GM12878 (cell line): ENCODE results near the gene MS4A4E. TPM values are rescaled to one million over a fixed set of nuclear protein-coding genes. Genes with fewer than 3 reads are reported as not detected.

ENCODE experiments used
- ATAC-seq: fragments of 200-7000 bp; cut with Tn5 transposase; 3 replicates; pipeline ENCODE4 v1.9.1; 2020; ENCODE audit warnings: mild to moderate bottlenecking, moderate library complexity
- BruUV-seq: library from RNA; stranded (reverse); fragments of 400-500 nt; replicated peaks from 2 replicates; lab custom pipeline; 2021; lab: Mats Ljungman, UMichigan
- CTCF ChIA-PET: fragments of 300-600 bp; sonication (Branson Sonifier 250); formaldehyde crosslinking; extraction: SDS; loops from one replicate; lab custom pipeline; 2021; ENCODE audit warnings: inconsistent platforms; lab: Yijun Ruan, JAX
- POLR2A ChIA-PET: fragments of 350-600 bp; formaldehyde crosslinking; extraction: SDS; loops from one replicate; lab custom pipeline; 2021; ENCODE audit warnings: inconsistent platforms; lab: Charles Lee
- RAD21 ChIA-PET: fragments of 300-600 bp; sonication (Branson Sonifier 250); formaldehyde crosslinking; loops from one replicate; lab custom pipeline; 2023; ENCODE audit warnings: antibody characterized with exemption; ENCODE audit not compliant: unreplicated experiment; lab: Charles Lee
- SMC1A ChIA-PET: fragments of 300-600 bp; sonication (Branson Sonifier 250); formaldehyde crosslinking; loops from one replicate; lab custom pipeline; 2023; ENCODE audit not compliant: unreplicated experiment, uncharacterized antibody; lab: Charles Lee
- DNase-seq: peaks from one replicate; pipeline ENCODE4 v3.0.0-alpha.2; 2011; ENCODE audit warnings: low read depth, low spot score
- FAIRE-seq: peaks from 3 replicates; lab custom pipeline; 2011; peaks lifted over from hg19 to GRCh38; lab: Jason Lieb, UNC
- H2AFZ ChIP-seq: 2 replicates; pipeline ENCODE4 v1.6.0; 2011; ENCODE audit warnings: low read depth, low read length, control low read depth; ENCODE audit not compliant: control insufficient read depth
- H3K27ac ChIP-seq: 2 replicates; pipeline ENCODE4 v1.5.1; 2011; ENCODE audit warnings: control low read depth; ENCODE audit not compliant: control insufficient read depth, insufficient read depth
- H3K27me3 ChIP-seq, 2 experiments: replicated peaks in 1 of 2; 2 replicates each; pipeline versions ENCODE4 v1.6.0 to v1.6.1; 2011; ENCODE audit warnings: low read length in 1 of 2; ENCODE audit not compliant: control insufficient read depth in 2 of 2, insufficient read depth in 2 of 2
- H3K36me3 ChIP-seq, 2 experiments: 2 replicates each; pipeline ENCODE4 v1.5.1; 2011; ENCODE audit warnings: low read length in 1 of 2; ENCODE audit not compliant: control insufficient read depth in 2 of 2, insufficient read depth in 2 of 2
- H3K4me1 ChIP-seq: 2 replicates; pipeline ENCODE4 v1.6.1; 2011; ENCODE audit warnings: mild to moderate bottlenecking, low read length, moderate library complexity, mixed read lengths; ENCODE audit not compliant: control insufficient read depth, insufficient read depth
- H3K4me2 ChIP-seq: 2 replicates; pipeline ENCODE4 v1.6.0; 2011; ENCODE audit warnings: control low read depth; ENCODE audit not compliant: control insufficient read depth, insufficient read depth
- H3K4me3 ChIP-seq: fragments of 200-600 bp; sonication (generic); 2 replicates; pipeline ENCODE4 v1.5.1; 2016
- H3K79me2 ChIP-seq: 2 replicates; pipeline ENCODE4 v1.6.0; 2011; ENCODE audit warnings: low read length; ENCODE audit not compliant: control insufficient read depth, insufficient read depth
- H3K9ac ChIP-seq: 2 replicates; pipeline ENCODE4 v1.8.0; 2011; ENCODE audit warnings: low read length, control low read depth, mixed read lengths; ENCODE audit not compliant: control insufficient read depth, insufficient read depth
- H3K9me3 ChIP-seq: replicated peaks from 3 replicates; pipeline ENCODE4 v1.5.1; 2011; ENCODE audit warnings: mild to moderate bottlenecking, low read length; ENCODE audit not compliant: control insufficient read depth, insufficient read depth
- H4K20me1 ChIP-seq: 2 replicates; pipeline ENCODE4 v1.6.0; 2011; ENCODE audit not compliant: control insufficient read depth, insufficient read depth
- BMI1 ChIP-seq: fragments of 450-650 bp; IDR thresholded peaks from 2 replicates; pipeline ENCODE4 v1.6.1; 2016; ENCODE audit warnings: mild to moderate bottlenecking, moderate library complexity, borderline replicate concordance
- HDAC2 ChIP-seq: fragments of 200-600 bp; sonication (generic); IDR thresholded peaks from 2 replicates; pipeline ENCODE4 v1.6.1; 2017
- HDGF ChIP-seq: fragments of 450-650 bp; IDR thresholded peaks from 2 replicates; pipeline ENCODE4 v1.6.1; 2016; ENCODE audit warnings: antibody characterized with exemption
- KDM1A ChIP-seq: fragments of 200-600 bp; sonication (generic); IDR thresholded peaks from 2 replicates; pipeline ENCODE4 v1.6.1; 2016; ENCODE audit warnings: borderline replicate concordance
- MYC ChIP-seq: IDR thresholded peaks from 2 replicates; pipeline ENCODE4 v1.6.1; 2011; ENCODE audit warnings: mild to moderate bottlenecking, low read length, moderate library complexity, inconsistent platforms; ENCODE audit not compliant: insufficient read depth, insufficient replicate concordance, insufficient read length, severe bottlenecking
- NR2C2 ChIP-seq: IDR thresholded peaks from 2 replicates; pipeline ENCODE4 v1.6.1; 2011; ENCODE audit warnings: borderline replicate concordance, low read depth; ENCODE audit not compliant: control insufficient read depth, insufficient read length
- POLR2AphosphoS5 ChIP-seq: IDR thresholded peaks from 2 replicates; pipeline ENCODE4 v1.6.1; 2011; ENCODE audit warnings: mild to moderate bottlenecking, low read length, inconsistent platforms
- RAD21 ChIP-seq: IDR thresholded peaks from 2 replicates; pipeline ENCODE4 v1.6.1; 2011; ENCODE audit warnings: mild to moderate bottlenecking, low read depth, low read length, moderate library complexity; ENCODE audit not compliant: insufficient read depth
- SMARCA5 ChIP-seq: fragments of 450-650 bp; IDR thresholded peaks from 2 replicates; pipeline ENCODE4 v1.6.1; 2017; ENCODE audit warnings: mild to moderate bottlenecking
- WGBS: methylation state at CpG from one replicate; pipeline ENCODE4 v1.1.6; 2016; ENCODE audit warnings: low lambda C conversion rate; ENCODE audit not compliant: insufficient replicate concordance, insufficient coverage; ENCODE audit errors: missing lambda C conversion rate; 5-methylcytosine and 5-hydroxymethylcytosine counted together
- in situ Hi-C: fragments of 300-500 bp; cut with MboI; formaldehyde crosslinking; loops from 9 replicates; pipeline ENCODE4 v1.14.3; 2018; ENCODE audit warnings: mixed read lengths
- intact Hi-C: fragments of 100-400 bp; cut with micrococcal nuclease; formaldehyde crosslinking; loops from one replicate; pipeline ENCODE4 v1.14.2; 2022; ENCODE audit not compliant: unreplicated experiment
- polyA plus RNA-seq, 11 experiments: library from polyadenylated mRNA; depleted of rRNA in 4 of 11; unstranded in 6 of 11; stranded (reverse) in 5 of 11; fragments of >200 nt; fragmentation: Nextera tagmentation in 4 of 11; fragmentation: Illumina TruSeq in 1 of 11; extraction: Ambion mirVana in 4 of 11; extraction: Trizol in 1 of 11; gene quantifications; 1 replicate in 1 of 11; 2 replicates in 10 of 11; pipeline versions ENCODE4 v1.2.1 to v1.2.3, GENCODE V29; 2011 to 2016; ENCODE audit warnings: inconsistent platforms in 2 of 11, missing spikeins in 2 of 11, low read depth in 1 of 11
- total RNA-seq, 4 experiments: library from RNA; depleted of rRNA in 3 of 4; stranded (reverse); fragments of >200 nt in 3 of 4; fragmentation: Illumina TruSeq in 1 of 4; extraction: Trizol in 1 of 4; gene quantifications; 2 replicates each; pipeline versions ENCODE4 v1.2.1 to v1.2.3, GENCODE V29; 2013 to 2021

MS4A4E gene
- total and polyA plus RNA-seq, 10 of the 15 experiments (the other 5 are each of a cell fraction or from before 2014, with no cell fraction given): 0.06 to 0.92 (median 0.45) TPM; not detected in 3

GRCh38 chr11:60183591-60184205 lies 59.2 kb downstream of the MS4A4E start:
- H3K4me2 ChIP-seq: no peak overlapping the region
- TF ChIP-seq NR2C2 (no peak), RAD21 (no peak), KDM1A (no peak), HDGF (no peak), HDAC2 (no peak), MYC (no peak), SMARCA5 (no peak), POLR2AphosphoS5 (no peak), BMI1 (no peak)
- no peak for FAIRE-seq
- no peak for DNase-seq
- ChIA-PET RAD21 (interaction anchor here (1.2 to 3.9 kb wide), 3 partner anchors 12 to 67 kb away, joined by 4 to 20 read pairs (median 9); no protein-coding TSS in a partner anchor), SMC1A (interaction anchor here (1.1 to 8.2 kb wide), 3 partner anchors 12 to 68 kb away, joined by 3 to 85 read pairs (median 14); no protein-coding TSS in a partner anchor), CTCF (interaction anchor here (0.7 to 4.8 kb wide), 6 partner anchors 10 to 68 kb away, joined by 3 to 22 read pairs (median 4); no protein-coding TSS in a partner anchor), POLR2A (interaction anchor here (1.5 to 1.8 kb wide), 2 partner anchors 12 to 19 kb away, joined by 4 to 6 read pairs; no protein-coding TSS in a partner anchor)
- H3K9me3 ChIP-seq: no peaks in the 10 kb centered on the region; the same call in 2 of the 3 replicates
- no peaks in the 10 kb centered on the region for H3K36me3 ChIP-seq
- no TSS peak for BruUV-seq
- H3K27me3 ChIP-seq: no peaks in the 10 kb centered on the region
- H2AFZ ChIP-seq: no peak overlapping the region
- in situ Hi-C loops: loop anchor here (10.0 kb wide), 1 partner anchor 629 kb away; no protein-coding TSS in a partner anchor
- no peak overlapping the region for H3K9ac ChIP-seq
- H3K4me1 ChIP-seq: peaks cover 16% of the 10 kb centered on the region
- WGBS: 28% methylated on average over 2 of the region's 2 CpGs
- no peak for ATAC-seq
- no peak overlapping the region for H3K27ac ChIP-seq
- no peaks in the 10 kb centered on the region for H4K20me1 ChIP-seq
- no peaks in the 10 kb centered on the region for H3K79me2 ChIP-seq
- intact Hi-C loops: no loop called here
- H3K4me3 ChIP-seq: no peak overlapping the region
